Glomerular endothelial cell (primary cell): ENCODE results near the gene PPL. TPM values are rescaled to one million over a fixed set of nuclear protein-coding genes. Genes with fewer than 3 reads are reported as not detected.

Source experiments
- DNase-seq: peaks from one replicate; pipeline ENCODE4 v3.0.0-alpha.2; 2011; ENCODE audit warnings: low read depth, low spot score; ENCODE audit errors: extremely low read depth
- total RNA-seq: library from RNA; depleted of rRNA; stranded (reverse); fragments of >200 nt; gene quantifications from 2 replicates; pipeline ENCODE4 v1.2.3, GENCODE V29; 2015

Gene PPL
- total RNA-seq, 1 donor from 2014 or later = 0.18 TPM

GRCh38 chr16:4892361-4893102 is 44.4 kb downstream of the PPL start:
- no peak for DNase-seq

- no peak for DNase-seq
Measured at GRCh38 chr16:4891886-4892216, 45.1 kb downstream of the PPL start.

DNA sequence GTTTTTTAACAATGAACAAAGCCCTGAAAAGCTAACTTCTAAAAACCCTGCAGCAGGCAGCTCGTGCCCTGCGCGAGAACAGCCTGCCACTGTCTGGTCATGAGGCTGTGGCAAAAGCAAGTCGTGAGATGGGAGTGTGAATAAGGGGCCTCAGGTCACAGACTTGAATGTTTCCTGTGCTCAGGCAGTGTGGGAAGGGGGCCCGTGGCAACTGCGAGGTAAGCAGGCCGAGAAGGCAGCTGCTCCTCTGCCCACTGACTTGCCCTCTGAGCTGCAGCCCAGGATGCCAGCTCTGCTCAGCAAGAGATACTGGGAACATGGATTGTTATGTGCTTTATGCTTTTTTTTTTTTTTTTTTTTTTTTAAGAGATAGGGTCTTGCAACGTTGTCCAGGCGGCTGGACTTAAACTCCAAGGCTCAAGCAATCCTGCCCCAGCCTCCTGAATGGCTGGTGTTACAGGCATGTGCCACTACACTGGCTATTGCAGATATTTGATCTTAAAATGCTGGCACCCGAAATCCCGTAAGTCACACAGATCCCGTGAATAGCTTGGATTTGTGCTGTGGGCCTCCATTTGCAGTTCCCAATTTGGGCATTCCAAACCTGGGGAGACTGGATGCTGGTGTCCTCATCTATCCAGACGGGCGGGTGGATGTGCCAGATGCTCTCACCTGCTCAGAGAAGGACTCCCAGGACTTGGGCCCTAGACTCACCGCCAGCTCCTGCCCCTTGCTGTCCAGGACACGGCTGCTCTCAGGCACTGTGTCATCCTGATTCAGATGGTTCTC is 45.7 kb downstream of the PPL start:
- DNase-seq = no peak

GRCh38 chr16:4890686-4891085 is 46.3 kb downstream of the PPL start:
- no peak for DNase-seq

GRCh38 chr16:4890026-4890425 is 46.9 kb downstream of the PPL start:
- DNase-seq = no peak

GRCh38 chr16:4888428-4889135 is 48.4 kb downstream of the PPL start:
- DNase-seq = no peak

GRCh38 chr16:4886151-4886550 is 50.8 kb downstream of the PPL start:
- no peak for DNase-seq

DNA sequence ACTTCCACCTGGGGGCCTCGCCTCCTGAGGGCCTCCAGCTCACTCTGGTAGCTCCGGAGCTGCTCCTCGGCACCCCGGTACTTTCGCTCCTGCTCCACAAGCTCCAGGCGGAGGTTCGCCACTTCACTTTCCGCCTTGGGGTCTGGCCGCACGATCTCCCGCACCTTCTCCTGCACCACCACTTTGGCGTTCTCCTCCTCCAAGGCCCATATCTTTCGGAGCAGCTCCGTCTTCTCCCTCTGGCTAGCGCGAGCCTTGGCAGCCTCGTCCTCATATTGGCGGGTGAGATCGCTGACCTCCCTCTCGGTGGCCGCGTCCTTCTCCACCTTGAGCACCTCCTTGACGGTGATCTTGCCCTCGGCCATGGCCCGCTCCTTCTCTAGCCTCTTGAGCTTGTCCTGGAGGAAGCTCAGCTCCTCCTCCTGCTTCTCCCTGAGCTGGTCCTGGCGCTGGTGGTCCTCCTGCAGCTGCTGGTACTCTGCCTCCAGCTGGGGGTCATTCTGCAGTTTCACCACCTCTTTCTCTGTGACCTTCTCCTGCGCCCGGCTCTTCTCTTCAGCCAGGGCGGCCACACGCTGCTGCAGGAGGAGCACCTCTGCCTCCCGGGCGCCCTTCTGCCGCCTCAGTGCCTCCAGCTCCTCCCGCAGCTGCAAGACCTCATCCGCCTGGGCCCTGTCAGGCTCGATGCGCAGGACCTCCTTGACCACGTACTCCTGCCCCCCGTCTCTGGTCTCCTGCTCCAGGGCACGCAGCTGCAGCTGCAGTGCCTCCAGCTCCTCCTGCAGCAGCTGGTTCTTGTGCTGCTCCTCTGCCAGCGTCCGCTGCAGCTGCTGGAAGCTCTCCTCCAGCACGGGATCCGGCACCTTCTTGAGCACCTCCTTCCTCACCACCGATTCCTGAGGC is 51.7 kb downstream of the PPL start:
- DNase-seq = no peak

DNA sequence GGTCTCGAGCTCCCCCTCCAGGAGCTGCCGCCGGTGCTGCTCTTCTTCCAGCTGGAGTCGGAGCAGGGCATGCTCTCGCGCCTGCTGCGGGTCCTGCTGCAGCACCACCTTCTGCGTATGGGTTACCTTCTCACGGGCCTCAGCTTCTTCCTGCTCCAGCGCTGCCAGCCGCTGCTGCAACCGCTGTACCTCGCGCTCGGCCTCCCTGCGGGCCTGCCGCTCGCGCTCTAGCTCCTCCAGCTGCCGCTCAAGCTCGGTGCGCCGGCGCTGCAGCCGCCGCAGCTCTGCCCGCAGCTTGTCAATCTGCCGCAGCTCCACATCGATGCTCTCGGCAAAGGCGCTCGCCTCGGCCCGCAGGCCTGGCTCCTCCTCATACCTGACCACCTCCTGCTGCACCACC is 52.7 kb downstream of the PPL start:
- DNase-seq = no peak

GRCh38 chr16:4883501-4883900 is 53.4 kb downstream of the PPL start:
- no peak for DNase-seq

DNA sequence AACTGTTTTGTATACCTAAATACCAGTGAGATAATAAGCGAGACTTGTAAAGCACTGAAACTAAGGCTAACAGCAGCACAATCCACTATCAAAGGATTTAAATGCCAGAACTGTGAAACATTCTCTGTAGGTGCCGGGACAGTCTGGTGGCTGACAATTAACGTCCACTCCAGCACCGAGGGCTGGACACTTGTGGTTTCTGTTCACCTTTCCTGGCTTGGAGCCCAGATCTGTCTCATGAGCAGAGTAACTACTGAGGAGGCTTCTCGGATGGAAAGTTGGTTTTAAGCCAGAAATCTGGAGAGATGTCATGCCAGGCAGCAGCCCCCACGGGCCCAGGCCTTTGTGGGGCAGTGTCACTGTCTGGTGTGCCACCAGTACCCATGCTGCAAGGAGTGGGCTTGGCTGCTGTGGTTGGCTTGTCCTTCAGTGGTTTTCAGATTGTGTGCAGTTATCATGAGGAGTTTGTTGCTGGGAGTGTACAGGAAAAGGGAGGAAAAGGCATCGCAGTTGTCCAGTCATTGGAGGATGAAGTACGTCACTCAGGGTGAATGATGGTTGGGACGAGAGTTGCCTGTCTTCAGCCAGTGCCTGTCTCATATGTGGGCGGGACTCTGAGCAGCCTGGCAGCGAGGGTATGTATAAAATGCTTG is 54.2 kb downstream of the PPL start:
- no peak for DNase-seq

DNA sequence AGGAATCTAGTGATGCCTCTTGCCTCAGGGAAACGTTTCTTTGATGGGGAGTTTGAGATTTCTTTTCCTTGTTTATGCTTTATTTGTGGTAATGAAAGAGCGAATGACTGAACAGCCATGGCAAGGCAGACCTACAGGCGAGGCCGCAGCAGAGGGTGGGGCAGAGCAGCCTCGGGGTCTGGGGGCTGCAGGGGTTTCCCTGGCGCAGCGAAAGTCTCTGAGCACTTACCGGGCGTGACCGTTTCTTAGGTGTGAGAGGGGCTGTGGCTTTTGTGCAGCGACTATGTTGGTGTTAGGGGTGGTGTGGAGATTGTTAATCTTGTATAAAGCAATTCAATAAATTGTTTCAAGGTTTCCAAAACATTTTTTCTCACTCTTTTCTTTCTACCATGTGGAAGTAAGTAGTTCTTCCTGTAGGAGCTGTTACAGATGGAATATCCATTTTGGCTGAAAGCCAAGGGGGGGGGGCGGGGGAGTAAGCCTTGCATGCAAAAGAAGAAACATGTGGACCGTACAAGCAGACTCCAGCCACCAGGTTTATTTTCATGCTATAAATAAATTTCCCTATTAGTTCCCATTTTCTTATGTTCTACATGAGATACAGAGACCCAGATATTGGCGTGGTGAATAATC is 54.8 kb downstream of the PPL start:
- DNase-seq = no peak

DNA sequence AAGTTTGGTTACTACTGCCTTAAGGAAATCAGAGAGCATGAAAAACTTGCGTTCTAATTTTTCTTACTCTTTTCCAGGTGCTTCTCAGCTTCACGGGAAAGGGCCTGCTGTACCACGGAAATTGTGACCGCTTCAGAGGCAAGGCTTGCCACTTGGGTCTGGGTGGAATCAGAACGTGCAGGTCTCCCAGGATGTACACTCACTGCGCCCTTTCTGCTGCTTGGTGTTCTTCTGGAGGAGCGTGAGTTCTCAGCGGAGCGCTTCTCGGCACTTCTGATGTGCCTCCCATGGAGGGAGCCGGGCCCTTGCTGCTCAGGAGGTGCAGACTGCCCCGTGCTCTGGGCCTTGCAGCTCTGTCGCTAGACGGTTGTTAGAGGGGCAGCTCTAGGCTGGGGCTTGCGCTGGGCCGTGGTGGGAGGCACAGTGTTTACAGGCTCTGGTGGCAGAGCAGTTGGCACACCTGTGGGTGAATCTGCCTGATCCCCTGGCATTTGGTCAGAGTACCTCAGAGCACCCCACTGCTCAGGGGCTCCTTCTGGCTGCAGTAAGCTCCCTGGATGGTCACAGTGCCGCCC is 56.9 kb downstream of the PPL start:
- DNase-seq = no peak

DNA sequence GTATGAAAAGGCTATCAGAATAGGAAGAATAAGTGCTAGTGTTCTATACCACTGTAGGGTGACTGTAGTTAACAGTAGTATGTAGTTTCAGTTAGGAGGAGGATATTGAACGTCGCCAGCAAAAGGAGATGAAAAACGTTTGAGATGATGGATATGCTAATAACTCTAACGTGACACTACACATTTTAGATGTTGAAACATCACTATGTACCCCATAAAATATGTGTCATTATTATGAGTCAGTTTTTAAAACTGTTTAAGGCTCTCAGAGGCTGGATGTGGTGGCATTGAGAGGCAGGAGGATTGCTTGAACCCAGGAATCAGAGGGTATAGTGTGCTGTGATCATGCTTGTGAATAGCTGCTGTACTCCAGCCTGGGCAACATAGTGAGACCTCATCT is 57.9 kb downstream of the PPL start:
- DNase-seq = no peak

DNA sequence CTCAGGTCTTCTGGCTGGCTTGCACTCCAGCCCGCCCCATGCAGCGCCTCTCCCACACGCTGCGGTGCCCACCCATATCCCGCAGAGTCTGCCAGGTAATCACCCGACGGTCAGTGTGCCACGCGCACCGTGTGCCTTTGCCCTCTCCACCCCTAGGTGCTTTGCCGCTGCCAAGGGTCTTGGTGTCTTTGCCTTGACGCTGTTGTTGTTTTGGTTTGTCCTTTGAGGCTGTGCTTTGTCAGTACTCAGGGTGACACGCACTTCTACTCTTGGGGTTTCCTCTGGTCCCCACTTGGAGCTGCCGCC is 59.6 kb downstream of the PPL start:
- no peak for DNase-seq

- no peak for DNase-seq
Measured at GRCh38 chr16:4876646-4877379, 60.1 kb downstream of the PPL start.

GRCh38 chr16:4874666-4875065 is 62.3 kb downstream of the PPL start:
- DNase-seq = no peak

DNA sequence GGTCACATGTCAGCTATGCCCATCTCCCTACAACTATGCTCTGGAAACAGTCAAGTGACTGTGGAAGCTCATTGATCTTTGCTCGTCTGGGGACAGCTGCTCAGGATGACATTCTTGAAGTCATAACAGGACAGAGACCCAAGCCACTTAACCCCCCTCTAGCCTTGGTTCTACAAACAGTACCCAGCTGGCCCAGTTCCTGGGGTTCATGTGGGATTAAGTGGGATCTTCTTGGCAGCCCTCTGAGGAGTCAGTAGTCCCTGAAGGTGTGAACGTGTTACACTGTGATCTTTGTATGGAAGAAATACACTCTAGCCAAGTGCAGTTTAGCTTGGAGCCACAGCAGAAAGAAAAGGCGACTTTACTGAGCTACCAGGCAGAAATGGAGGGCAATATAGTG is 63.9 kb downstream of the PPL start:
- no peak for DNase-seq

GRCh38 chr16:4871071-4871470 is 65.9 kb downstream of the PPL start:
- DNase-seq = no peak
